Mononuclear cell (primary cell): Measurements from ENCODE around the gene TENM4. TPM values are rescaled to one million over a fixed set of nuclear protein-coding genes. Genes with fewer than 3 reads are reported as not detected.
"Not testable (repeated sequence)": the region's sequence is repeated elsewhere in the genome, so short reads cannot be mapped to it uniquely, and the experiment has no call there.

ENCODE experiments used
- H3K27me3 ChIP-seq: 2 replicates; pipeline ENCODE4 v1.6.0; 2011; ENCODE audit warnings: low read length, control low read depth; ENCODE audit not compliant: insufficient read depth
- H3K4me1 ChIP-seq: 2 replicates; pipeline ENCODE4 v1.5.1; 2011; ENCODE audit warnings: mild to moderate bottlenecking, low read length, control low read depth; ENCODE audit not compliant: insufficient read depth
- H3K4me3 ChIP-seq: 2 replicates; pipeline ENCODE4 v1.5.1; 2011; ENCODE audit warnings: mild to moderate bottlenecking, low read length, moderate library complexity
- H3K9me3 ChIP-seq: 2 replicates; pipeline ENCODE4 v1.5.1; 2011; ENCODE audit warnings: low read depth, mild to moderate bottlenecking, control low read depth, low read length
- total RNA-seq: library from RNA; depleted of rRNA; stranded (reverse); fragments of >200 nt; gene quantifications from one replicate; pipeline ENCODE4 v1.2.3, GENCODE V29; 2012

TENM4 gene
- total RNA-seq, 1 donor = 0.63 TPM

DNA sequence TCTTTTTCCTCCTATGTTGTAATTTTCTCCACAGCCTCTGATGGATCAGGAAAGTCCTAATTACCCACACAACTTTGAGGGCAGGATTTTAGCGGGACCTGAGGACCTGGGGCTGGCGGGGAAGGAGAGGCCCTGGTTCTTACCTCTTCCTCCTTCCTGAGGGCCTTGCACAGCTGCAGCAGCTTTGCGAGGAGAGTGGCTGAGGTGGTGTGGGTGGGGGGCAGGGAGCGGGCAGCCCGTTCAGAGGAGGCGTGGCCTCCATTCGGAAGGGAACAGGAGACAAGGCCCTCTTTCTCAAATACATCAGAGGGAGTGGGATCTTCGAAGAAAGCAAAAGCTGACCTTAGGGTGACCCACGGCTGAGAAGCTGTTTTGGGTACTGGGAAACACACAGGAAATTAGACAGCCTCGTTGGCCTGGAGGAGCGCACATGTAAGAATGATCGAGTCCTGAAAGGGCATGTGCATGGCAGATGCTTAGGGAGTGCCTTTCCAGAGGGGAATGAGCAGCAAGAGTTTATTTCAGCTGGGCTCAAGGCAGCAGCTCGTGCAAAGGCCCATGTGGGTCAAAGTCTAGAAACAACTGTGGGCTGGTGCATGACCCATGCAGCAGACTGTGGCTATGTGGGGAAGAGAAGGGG, 789.6 kb downstream of the TENM4 start:
- no peak overlapping the region for H3K4me3 ChIP-seq

DNA sequence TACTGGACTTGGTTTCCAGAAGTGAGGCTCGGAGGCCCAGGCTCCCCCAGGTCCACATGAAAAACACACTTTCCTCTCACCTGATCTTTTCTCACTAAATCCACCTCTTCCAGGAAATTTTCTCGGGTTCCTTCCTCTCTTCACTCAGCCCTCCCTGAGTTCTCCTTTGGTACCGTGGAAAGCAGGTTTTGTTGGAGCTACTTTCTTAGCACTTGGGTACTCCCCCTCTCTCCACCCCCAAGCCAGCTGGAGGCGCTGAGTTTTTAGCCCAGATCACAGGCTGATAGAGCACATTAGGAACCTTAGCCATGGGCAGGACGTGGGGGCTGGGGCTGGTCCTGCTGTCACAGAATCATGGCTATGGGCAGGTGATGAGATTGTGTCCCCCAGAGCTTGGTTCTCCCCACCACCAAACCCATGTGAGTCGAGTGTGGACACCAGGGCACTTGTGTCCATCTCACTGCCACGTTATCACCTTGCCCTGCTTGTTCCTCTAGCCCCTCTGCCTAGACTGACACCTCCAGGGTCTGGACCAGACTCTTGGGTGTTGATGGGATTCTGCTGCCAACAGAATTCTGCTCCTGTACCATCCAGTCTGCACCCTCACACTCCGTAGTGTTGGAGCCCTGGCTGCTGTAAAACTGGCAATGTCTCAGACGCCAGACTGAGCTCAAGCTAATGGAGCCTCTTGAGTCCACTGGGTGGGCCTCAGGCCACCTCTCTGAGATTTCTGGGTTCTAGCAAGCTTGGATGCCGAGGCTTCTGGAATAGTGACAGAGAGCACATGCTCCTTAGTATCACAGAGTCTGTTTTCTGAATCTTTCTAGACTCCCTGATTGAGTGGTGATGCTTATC, 791.2 kb downstream of the TENM4 start:
- Histone ChIP-seq H3K9me3 (no peaks in the 10 kb centered on the region), H3K4me1 (no peaks in the 10 kb centered on the region), H3K27me3 (no peaks in the 10 kb centered on the region), H3K4me3 (no peak overlapping the region)

More for the DNA sequence above, 789.6 kb downstream of the TENM4 start:
- Histone ChIP-seq H3K4me1 (no peaks in the 10 kb centered on the region), H3K27me3 (no peaks in the 10 kb centered on the region), H3K9me3 (no peaks in the 10 kb centered on the region)

DNA sequence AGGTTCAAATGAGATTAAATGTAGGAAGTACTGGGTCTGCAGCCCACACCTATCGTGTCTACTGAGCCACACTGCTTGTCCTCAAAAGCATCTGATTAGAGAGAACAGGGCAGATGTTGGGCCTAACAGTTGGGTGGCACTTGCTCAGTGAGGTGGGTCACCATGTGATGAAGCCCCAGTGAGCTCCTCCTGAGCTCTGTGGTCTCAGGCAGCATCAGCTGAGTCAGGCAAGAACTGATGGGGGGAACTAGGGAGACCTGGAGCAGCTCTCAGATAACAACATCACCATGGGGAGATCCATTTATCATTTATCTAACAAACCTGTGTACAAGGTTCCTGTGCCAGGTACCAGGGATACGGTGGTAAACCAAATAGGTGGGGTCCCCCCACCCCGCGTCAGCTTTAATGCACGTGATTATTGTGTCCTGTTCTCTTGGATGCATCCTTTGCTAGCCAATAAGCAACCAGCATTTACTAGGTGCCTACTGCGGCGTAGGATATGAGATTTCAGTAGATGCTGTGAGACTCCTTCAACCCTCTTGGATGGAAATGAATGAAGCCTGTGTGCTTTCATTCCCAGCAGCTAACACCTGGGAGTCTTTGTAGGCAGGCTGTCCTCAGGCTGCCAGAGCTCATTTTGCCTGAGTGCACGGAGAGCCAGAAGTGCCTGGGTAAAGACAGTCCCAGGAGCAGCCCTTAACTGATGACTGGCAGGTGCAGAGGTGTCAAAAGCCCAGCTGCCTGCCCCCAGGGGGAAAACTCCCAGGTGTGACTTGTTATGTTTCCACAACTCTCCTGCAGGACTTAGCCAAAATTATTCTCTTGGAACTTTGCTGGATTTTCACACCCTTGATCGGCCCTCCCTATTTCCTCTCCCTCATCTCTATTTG, 792.6 kb downstream of the TENM4 start:
- H3K4me3 ChIP-seq = no peak overlapping the region
- no peaks in the 10 kb centered on the region for H3K27me3 ChIP-seq
- no peaks in the 10 kb centered on the region for H3K4me1 ChIP-seq
- no peaks in the 10 kb centered on the region for H3K9me3 ChIP-seq

DNA sequence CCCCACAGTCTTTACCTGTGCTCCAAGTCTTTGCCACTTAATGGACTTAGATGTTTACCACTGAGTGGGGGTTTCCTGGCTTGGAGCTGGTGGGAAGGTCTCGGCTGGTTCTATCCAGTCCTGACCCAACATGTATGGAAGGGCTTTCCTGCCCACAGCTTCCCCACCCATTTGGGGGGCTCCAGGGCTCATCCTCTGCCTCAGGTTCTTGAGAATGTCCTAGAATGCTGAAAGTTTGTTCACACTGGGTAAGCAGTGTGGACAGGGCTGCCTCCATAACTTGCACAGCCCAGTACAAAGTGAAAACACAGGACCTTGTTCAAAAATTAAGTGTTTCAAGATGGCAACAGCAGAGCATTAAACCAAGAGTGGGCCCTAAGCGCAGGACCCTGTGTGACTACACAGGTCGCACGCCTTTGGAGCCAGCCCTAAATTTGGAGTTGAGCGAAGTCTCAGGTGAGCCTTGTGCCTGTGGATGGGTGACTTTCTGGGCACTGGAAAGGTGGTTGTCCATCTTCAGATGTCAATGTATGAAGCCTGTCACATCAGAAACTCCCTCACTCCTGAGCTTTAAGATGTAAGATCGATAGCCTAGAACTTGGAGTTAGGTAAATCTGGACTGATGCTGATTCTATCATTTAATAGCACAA, 793.4 kb downstream of the TENM4 start:
- H3K4me1 ChIP-seq = no peaks in the 10 kb centered on the region
- no peaks in the 10 kb centered on the region for H3K27me3 ChIP-seq
- no peaks in the 10 kb centered on the region for H3K9me3 ChIP-seq
- H3K4me3 ChIP-seq = no peak overlapping the region

DNA sequence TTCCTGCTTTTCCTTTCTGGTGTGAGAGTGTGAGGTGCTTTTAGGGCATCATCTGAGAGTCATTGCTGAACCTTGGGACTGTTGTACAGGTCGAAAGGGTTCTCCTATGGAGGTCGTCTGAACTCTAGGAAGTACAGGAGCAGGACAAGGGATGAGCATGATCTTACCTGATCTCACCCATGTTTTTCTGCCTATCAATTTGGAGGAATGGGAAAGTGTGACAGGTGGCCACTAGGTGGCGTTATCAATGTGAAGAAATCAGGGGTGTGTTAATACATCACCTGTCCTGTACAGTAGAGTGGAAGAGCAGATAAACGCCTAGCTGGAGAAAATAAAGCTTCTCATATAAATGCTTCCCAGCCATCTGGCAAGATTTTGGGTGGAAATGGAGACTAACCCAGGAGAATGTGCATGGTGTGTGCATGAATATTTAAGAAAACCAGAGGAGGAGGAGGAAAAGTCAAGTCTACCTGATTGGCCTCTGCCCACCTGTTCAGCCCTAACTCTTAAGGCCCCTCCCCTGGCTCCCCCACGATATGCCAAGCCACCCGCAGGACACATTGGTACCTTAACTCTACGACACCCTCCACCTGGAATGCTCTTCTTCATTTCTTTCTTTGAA, 794.2 kb downstream of the TENM4 start:
- Histone ChIP-seq H3K27me3 (no peaks in the 10 kb centered on the region), H3K4me1 (no peaks in the 10 kb centered on the region), H3K4me3 (no peak overlapping the region), H3K9me3 (no peaks in the 10 kb centered on the region)

DNA sequence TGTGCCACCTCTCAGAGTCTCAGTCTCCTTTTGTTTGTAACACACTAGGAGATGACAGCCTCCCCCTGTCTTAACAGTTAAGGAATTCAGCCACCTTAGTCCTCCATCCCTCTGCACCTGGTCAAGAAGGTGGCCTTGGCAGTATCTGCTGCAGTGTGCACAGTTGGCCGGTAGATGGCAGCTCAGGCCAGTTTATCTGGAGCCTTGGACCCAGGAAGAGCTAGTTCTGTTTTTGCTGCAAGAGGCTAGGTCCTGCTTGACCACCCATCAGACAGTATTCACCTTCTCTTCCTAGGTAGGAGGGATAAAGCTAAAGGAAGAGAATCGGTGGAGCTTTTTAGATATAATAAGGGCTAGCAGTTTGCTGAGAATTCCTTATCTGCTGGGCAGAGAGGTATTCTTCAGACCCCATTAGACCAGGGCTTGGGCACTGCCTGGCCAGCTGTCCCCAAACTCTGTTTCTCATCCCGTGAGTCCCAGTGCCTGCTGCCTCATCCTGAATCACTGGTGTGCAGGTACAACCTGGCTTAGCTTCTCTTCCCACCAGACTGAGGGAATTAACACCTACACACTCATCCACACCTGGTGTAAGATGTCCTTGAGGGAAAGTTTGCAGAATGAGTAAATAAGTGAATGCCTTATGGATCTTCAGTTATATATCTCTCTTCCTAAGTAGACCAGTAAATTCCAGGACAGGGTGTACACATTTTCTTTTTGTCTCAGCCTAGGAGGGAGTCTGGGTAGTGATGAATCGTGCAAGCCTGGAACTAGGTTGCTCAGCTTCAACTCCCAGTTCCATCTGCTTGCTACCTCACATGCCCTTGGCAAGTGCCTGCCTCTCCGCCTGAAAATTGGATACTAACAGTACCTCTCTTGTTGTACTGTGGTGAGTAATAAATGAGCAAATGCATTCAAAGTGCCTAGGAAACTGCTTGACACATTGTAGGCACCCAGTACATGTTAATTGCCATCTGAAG, 795.3 kb downstream of the TENM4 start:
- Histone ChIP-seq H3K4me3 (no peak overlapping the region), H3K4me1 (no peaks in the 10 kb centered on the region), H3K9me3 (no peaks in the 10 kb centered on the region), H3K27me3 (no peaks in the 10 kb centered on the region)

DNA sequence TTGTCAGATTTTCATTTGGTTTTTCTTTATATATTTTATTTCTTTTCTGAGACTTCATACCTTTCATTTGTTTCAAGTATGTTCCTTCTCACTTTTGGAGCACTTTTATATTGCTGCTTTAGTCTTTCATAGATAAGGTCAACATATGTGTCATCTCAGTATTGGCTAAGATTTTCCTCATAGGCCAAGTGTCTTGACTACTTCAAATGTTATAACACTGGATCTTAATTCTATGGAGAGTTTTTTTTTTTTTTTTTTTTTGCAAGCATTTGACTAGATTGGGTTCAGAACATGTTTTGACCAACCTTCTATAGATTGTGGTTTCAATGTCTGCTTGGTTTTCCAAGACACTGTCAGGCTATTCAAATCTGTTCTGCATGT, 797.2 kb downstream of the TENM4 start:
- no peaks in the 10 kb centered on the region for H3K4me1 ChIP-seq
- no peaks in the 10 kb centered on the region for H3K27me3 ChIP-seq
- no peaks in the 10 kb centered on the region for H3K9me3 ChIP-seq
- H3K4me3 ChIP-seq = no peak overlapping the region

DNA sequence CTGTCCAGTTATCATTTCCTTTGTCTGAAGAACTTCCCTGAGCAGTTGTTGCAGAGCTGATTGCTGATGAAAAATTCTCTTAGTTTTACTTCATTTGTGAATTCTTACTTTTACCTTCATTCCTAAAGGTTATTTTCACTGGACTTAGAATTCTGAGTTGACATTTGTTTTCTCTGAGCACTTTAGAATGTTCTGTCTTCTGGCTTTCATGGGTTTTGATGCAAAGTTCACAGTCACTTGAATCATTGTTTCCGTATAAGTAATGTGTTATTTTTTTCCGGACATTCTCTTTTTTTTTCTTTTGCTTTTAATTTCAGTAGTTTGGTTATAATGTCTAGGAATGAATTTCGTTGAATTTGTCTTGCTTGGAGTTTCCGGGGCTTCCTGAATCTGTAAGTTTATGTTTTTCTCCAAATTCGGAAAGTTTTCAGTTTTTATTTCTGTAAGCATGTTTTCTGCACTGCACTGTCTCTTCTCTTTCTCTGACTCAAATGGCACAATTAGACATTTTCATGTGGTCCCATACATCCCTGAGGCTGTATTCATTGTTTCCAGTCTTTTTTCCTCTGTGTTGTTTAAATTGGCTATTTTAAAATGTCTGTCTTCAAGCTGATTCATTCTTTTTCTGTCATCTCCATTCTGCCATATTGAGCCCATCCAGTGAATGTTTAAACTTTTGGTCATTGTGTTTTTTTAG, 797.7 kb downstream of the TENM4 start:
- Histone ChIP-seq H3K9me3 (no peaks in the 10 kb centered on the region), H3K4me3 (no peak overlapping the region), H3K4me1 (no peaks in the 10 kb centered on the region), H3K27me3 (no peaks in the 10 kb centered on the region)

DNA sequence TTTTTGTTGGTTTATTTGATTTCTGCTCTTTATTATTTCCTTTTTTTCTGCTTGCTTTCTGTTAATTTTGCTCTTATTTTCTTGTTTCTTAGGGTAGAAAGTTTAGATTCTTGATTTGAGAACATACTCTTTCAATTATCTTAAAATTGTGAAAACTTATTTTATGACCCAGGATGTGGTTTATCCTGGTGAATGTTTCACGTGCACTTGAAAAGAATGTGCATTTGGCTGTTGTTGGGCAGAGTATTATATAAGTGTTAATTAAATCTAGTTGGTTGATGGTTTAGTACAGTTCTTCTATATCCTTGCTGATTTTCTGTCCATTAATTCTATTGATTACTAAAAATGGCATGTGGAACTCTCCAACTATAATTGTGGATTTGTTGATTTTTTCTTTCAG, 799.3 kb downstream of the TENM4 start:
- Histone ChIP-seq H3K4me1 (no peaks in the 10 kb centered on the region), H3K4me3 (no peak overlapping the region), H3K9me3 (no peaks in the 10 kb centered on the region), H3K27me3 (no peaks in the 10 kb centered on the region)

DNA sequence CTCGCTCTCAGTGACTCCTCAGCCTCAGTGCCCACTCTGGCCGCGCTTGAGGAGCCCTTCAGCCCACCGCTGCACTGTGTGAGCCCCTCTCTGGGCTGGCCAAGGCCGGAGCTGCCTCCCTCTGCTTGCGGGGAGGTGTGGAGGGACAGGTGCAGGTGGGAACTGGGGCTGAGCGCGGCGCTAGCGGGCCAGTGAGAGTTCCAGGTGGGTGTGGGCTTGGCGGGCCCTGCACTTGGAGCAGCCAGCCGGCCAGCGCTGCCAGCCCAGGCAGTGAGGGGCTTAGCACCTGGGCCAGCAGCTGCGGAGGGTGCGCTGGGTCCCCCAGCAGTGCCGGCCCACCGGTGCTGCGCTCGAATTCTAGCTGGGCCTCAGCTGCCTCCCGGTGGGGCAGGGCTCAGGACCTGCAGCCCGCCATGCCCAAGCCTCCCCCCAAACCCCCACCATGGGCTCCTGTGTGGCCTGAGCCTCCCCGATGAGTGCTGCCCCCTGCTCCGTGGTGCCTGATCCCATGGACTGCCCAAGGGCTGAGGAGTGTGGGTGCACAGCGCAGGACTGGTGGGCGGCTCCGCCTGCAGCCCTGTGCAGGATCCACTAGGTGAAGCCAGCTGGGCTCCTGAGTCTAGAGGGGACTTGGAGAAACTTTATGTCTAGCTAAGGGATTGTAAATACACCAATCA, 802.0 kb downstream of the TENM4 start:
- Histone ChIP-seq H3K27me3 (no peaks in the 10 kb centered on the region), H3K4me3 (no peak overlapping the region), H3K4me1 (no peaks in the 10 kb centered on the region), H3K9me3 (no peaks in the 10 kb centered on the region)

DNA sequence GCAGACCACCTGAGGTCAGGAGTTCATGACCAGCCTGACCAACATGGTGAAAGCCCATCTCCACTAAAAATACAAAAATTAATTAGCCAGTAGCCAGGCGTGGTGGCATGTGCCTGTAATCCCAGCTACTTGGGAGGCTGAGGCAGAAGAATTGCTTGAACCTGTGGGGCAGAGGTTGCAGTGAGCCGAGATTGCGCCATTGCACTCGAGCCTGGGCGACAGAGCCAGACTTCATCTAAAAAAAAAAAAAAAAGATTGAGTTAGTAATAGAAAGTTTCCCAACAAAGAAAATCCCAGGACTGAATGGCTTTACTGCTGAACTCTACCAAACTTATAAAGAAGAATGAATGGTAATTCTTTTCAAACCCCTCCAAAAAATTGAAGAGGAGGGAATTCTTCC, 803.3 kb downstream of the TENM4 start:
- H3K4me1 ChIP-seq, H3K9me3 ChIP-seq, H3K4me3 ChIP-seq, H3K27me3 ChIP-seq: not testable (repeated sequence)

DNA sequence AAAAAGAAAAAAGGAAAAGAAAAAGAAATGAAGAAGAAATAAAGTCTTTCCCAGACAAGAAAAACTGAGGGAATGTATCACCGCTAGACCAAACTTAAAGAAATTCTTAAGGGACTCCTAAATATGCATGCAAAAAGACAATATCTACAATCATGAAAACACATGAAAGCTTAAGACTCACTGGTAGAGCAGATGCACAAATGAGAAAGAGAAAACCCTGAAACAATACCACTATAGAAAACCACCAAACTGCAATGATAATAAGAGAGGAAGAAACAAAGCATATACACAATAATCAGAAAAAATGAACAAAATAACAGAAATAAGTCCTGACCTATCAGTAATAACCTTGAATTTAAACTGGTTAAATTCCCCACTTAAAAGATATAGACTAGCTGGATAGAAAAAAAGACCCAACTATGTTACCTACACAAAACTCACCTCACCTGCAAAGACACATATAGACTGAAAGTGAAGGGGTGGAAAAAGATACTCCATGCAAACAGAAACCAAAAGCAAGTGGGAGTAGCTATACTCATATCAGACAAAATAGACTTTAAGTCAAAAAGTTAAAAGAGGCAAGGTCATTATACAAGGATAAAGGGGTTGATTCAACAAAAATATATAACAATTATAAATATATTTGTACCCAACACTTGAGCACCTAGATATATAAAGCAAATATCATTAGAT, 804.9 kb downstream of the TENM4 start:
- H3K4me1 ChIP-seq = no peaks in the 10 kb centered on the region
- no peaks in the 10 kb centered on the region for H3K27me3 ChIP-seq
- no peaks in the 10 kb centered on the region for H3K9me3 ChIP-seq
- H3K4me3 ChIP-seq = no peak overlapping the region
